ENCODE data around the gene CALY. TPM values are rescaled to one million over a fixed set of nuclear protein-coding genes. Genes with fewer than 3 reads are reported as not detected.

Gene CALY
- polyA plus RNA-seq, 3 donors: 0.20 to 0.25 (median 0.24) TPM

- no peak for DNase-seq
These were observed 24.5 kb downstream of the CALY start for GRCh38 chr10:133312016-133312768.

GRCh38 chr10:133311570-133311969, 25.1 kb downstream of the CALY start:
- no peak for DNase-seq

- DNase-seq: no peak
These were observed 25.9 kb downstream of the CALY start for GRCh38 chr10:133310789-133311188.

GRCh38 chr10:133310399-133310755, 26.3 kb downstream of the CALY start:
- DNase-seq: no peak

- DNase-seq: no peak
These were observed 26.8 kb downstream of the CALY start for GRCh38 chr10:133309720-133310398.

GRCh38 chr10:133309100-133309719, 27.5 kb downstream of the CALY start:
- peak; percentile 78 for DNase-seq

GRCh38 chr10:133308421-133309099, 28.1 kb downstream of the CALY start, which contains the start of the genes TUBGCP2 and ZNF511:
TSS of gene TUBGCP2 (minus strand) at chr10:133308872. CDS start at chr10:133302941, 5,931 bp downstream.
TSS of gene ZNF511 (plus strand) at chr10:133308914. CDS start at chr10:133308944, 30 bp downstream.
- peak; percentile 81 for DNase-seq

- peak; percentile 87 for DNase-seq
These were observed 28.8 kb downstream of the CALY start for GRCh38 chr10:133307776-133308420.

GRCh38 chr10:133306941-133307379, 29.7 kb downstream of the CALY start:
- no peak for DNase-seq

GRCh38 chr10:133306097-133306476, 30.6 kb downstream of the CALY start:
- no peak for DNase-seq

GRCh38 chr10:133303206-133303605, 33.5 kb downstream of the CALY start:
- no peak for DNase-seq

GRCh38 chr10:133302230-133302629, 34.5 kb downstream of the CALY start:
- no peak for DNase-seq

GRCh38 chr10:133299738-133300137, 37.0 kb downstream of the CALY start:
- DNase-seq: no peak

- DNase-seq: no peak
These were observed 37.5 kb downstream of the CALY start for GRCh38 chr10:133299224-133299623.

GRCh38 chr10:133298466-133298865, 38.2 kb downstream of the CALY start:
- DNase-seq: no peak

- no peak for DNase-seq
These were observed 39.2 kb downstream of the CALY start for GRCh38 chr10:133297504-133297903.

GRCh38 chr10:133295426-133296320, 41.0 kb downstream of the CALY start:
- DNase-seq: no peak

- DNase-seq: no peak
These were observed 42.5 kb downstream of the CALY start for GRCh38 chr10:133294189-133294588.

- DNase-seq: no peak
These were observed 42.9 kb downstream of the CALY start for GRCh38 chr10:133293810-133294119.

GRCh38 chr10:133292919-133293809, 43.5 kb downstream of the CALY start:
- no peak for DNase-seq

Data from renal pelvis (tissue), 4 donors.